NOMO-1 (cell line): Measurements from ENCODE around the gene SIRPG.
"Not testable (repeated sequence)": the region's sequence is repeated elsewhere in the genome, so short reads cannot be mapped to it uniquely, and the experiment has no call there.

Experiments used
- DNase-seq, 2 experiments: peaks; one replicate each; lab custom pipeline; 2025; ENCODE audit not compliant: unreplicated experiment in 2 of 2; lab: John Stamatoyannopoulos, UW

SIRPG gene

DNA sequence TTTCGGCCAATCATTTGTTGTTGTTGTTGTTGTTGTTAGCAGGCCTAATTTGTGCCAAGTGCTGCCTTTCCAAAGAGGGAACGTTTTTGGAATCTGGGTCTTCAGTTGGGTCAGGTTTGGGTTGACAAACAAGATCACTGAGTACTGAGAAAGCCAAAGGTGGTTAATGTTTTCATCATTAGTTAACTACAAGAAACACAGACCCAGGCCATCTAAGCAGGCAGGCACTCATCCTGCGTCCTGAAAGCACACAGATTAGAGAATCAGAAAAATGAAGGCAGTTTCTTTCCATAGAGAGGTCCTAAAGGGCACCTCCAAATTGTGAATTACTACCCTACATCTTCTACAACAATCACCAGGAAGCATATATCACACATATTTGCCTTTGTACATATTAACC lies 15.1 kb upstream of the SIRPG start:
- no peak for DNase-seq

DNA sequence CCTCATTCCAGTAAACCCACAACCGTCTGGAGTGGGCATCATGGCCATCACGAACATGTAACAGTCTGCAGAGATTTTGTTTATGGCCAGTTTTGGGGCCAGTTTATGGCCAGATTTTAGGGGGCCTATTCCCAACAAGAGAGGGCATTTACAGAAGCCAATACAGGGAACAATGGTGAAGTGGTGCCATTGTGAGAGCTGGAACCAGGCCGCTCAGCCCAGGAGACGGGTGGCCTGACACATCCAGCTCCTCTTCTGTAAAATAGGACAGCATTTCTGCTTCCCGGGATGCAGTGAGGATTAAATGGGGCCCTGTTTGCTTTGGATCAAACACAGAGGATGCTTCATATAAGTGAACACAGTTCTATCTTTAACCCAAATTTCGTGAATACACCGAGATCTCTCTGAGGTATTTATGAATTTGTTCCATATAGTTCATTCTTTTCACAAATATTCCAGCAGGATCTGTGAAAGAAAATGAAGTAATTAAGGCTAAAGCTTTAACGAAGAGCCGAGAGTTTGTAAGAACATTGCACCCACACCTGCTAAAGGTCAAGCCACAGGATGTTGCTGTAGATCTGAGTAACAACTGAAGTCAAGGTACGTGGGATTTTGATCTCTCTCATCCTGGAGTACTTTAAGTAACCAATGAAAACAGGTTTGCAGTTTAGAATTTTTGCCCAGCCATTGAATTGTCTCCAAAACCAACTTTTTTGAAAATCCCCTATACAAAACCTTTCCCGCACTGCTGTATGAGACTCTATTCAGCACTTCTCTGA lies 14.5 kb upstream of the SIRPG start:
- no peak for DNase-seq

DNA sequence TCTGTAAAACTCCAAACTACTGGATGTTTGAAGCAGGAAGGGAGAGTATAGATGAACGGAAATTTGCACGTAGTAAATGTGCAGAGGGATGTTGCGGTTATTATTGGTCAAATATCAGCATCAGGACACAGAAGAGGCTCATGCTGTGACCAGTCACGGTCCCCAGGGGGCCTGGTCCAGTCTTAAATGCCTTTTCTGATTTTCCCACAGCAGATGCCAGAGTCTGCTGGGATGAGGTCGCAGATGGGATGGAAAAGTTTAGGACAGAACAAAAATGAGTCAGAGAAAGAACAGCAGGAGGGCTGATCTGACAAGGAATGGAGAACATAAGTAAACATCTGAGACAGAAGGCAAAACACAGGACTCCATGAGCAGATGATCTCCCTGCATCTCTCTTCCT lies 11.7 kb upstream of the SIRPG start:
- no peak for DNase-seq

DNA sequence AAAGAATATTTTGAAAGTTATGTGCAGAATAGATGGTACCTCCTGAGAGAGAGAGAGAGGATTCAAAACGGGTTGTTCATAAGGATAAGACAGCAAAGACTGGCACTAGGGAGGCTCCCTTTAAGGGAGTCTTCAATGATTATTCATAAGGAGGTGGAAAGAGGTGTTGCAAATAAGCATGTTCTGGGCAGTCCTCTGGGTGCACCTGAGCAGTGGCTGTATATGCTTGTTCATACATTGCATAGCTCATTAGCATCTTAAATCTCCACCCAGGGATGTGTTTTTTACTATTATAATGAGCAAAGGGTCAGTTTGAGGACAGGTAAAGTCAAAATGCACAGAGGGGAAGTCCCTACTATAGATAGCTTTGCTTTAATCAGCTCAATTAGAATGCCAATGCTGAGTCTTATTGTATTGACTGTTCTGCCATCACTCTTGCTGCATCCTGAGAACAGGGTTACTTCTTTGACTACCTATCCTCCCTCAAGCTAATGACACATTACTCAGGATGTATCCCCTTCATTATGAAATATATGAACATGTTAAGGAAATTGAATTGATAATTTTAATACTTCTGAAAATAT lies 10.0 kb upstream of the SIRPG start:
- no peak for DNase-seq

DNA sequence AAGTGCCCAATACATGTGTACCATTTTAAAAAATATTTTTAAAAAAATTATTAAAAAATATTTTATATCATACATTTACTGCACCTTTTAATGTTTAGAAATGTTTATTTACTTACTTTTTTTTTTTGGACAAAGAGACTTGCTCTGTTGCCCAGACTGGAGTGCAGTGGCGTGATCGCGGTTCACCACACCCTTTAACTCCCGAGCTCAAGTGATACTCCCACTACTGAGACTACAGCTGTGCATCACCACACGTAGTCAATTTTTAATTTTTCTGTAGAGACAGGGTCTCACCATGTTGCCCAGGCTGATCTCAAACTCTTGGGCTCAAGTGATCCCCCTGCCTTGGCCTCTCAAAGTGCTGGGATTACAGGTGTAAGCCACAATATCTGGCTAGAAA lies 9.2 kb upstream of the SIRPG start:
- DNase-seq: no peak

DNA sequence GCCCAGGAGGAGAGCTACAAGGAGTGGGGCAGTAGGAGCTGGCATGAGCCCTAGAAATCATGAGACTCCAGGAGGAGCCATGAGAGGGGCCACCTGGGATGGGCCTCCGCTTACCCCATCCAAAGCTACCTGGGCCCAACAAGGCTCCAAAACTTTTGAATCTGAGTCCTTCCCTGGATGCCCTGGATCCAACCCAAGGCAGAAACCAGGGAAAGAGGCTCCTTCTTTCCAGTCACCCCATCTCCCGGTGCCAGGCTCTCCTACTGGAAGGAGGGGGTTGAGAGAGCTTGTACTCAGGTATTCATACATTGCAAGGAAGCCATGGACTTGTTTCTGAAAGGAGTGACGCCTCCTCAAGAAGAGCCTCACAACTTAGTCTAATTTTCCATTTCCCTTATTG lies 7.8 kb upstream of the SIRPG start:
- no peak for DNase-seq

DNA sequence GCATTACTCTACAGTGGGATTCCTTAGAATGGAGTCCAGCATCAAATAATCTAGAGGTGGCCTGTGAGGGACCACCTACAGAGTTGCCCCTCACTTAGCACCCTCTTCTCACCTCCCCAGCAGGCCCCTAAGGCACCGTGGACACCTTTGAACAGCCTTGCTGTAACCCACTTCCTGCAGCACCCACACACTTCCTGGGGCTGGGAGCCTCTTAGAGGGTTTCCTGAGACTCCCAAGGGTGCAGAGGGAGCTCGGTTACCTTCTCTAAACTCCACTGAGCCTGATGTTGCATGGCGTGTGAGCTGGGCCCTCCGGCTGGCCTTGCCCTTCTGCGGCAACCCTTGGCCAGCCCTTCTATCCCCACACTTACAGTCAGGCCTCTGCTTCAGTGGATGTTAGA lies 7.3 kb upstream of the SIRPG start:
- no peak for DNase-seq

DNA sequence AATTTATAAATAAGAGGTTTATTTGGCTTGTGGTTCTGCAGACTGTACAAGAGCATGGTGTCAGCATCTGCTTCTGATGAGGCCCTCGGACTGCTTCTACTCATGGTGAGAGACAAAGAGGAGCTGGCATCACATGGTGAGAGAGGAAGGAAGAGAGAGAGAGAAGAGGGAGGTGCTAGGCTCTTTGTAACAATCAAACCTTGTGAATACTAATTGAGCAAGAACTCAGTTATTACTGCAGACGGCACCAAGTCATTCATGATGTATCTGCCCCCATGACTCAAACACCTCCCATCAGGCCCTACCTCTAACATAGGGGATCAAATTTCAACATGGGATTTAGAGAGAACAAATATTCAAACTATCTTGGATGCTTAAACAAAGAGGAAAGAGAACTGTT lies 6.3 kb upstream of the SIRPG start:
- DNase-seq: peak in 1 of 2 experiments; percentile 30

DNA sequence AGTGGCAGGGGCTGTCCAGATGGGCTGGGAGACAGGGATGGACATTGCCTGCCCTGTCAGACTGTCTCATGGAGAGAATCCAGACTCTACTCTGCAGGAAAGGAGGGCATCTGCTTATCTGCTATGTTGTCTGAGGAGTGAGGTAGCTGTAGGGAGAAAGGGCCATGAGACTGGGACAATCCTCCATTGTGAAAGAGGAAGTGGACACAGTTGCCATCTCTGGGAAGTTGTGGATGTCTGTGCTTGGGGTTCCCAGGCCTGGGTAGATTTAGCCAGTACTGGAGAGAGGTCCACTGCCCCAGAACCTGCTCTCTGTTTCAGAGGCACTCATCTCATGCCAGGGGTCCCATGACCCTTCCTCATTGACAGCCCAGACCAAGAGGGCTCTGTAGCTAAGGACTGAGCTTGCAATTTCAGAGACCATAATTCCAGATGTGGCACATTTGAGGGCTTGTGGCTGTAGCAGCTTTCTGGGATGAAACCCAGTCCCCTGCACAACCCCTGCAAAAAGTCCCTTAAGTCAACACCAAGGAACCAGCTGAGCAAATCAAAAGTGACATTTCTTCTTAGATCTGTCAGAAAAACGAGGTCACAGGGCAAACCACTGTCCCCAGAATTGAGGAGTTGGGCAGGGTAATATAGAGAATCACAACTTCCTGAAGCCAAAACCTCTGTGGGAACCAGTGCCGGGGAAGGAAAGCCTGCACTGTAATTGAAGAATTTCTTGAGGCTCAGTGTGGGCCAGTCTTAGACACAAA lies 4.1 kb upstream of the SIRPG start:
- DNase-seq: no peak

DNA sequence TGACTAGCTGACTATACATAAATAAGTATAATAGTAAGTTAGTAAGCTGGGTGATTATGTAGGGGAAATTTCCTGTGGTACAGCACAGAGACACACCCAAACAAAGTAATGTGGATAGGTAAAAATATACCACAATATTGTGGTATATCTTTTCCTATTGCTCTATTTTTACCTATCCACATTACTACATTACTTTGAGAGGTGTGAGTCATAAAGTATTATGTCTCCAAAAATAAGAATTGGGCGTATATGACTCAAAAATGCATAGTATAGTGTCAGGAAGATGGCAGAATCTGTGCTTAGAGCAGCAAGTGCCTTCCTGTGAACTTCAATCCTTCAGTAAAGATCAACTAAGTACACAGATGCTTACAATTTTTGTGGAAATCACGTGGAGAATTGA lies 2.7 kb upstream of the SIRPG start:
- DNase-seq: no peak

DNA sequence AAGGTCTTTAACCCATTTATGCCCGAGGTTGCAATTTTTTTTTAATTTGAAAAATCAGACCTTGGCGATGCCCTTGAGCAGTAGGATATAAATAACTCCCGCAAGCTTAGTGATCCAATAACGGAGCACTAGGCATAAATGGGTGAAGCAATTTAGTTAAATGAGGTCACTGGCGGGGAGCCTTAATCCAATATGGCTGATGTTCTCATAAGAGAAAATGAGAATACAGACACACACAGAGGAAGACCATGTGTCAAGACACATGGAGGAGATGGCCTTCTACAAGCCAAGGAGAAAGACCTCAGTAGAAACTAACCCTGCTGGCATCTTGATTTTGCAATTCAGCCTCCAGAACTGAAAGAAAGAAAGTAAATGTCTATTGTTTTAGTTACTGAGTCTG lies 735 bp downstream of the SIRPG start:
- DNase-seq: no peak

DNA sequence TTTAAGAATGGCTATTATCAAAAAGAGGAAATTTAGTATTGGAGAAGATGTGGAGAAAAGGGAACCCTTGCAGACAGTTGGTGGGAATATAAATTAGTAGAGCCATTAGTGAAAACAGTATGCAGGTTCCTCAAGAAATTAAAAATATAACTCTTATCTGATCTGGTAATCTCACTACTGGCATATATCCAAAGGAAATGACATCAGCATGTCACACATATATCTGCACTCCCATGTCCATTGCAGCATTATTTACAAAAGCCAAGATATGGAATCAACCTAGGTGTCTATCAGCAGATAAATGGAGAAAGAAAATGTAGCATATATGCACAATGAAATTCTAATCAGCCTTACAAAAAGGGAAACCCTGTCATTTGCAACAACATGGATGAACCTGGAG lies 2.6 kb downstream of the SIRPG start:
- DNase-seq: no peak

DNA sequence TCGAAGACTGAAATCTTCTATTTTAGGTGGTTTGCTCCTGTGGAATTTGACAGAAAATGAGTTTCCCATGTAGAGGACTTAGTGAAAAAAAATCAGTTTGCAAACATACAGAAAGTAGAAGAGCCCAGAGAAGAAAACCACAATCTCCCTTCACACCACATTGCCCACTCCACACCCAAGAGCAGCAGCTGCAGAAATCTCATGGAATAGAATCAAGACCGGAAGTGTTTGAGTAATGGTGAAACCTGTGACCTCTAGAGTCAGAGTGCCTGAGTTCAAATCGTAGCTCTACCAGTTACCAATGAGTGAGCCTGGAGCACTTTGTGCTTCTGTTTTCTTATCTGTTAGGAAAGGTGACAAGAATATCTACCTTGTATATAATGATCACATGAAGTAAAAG lies 4.6 kb downstream of the SIRPG start:
- no peak for DNase-seq

DNA sequence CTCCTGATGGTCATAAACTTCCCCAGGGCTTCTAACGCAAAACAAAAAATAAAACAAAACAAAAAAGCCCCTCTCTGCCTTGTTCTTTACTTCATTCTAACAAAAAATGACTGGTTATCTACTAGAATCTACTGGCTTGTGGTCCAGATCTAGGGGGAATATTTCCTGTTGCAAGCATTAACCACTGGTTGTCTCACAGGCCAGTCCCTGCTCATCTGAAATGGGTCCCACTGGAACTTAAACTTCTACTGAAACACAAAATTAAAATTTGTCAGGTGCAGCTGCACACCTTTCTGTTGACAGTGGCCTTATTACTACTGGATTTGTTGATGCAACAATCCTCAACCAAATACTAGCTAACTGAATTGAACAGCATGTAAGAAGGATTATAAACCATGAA lies 5.5 kb downstream of the SIRPG start:
- DNase-seq: no peak

DNA sequence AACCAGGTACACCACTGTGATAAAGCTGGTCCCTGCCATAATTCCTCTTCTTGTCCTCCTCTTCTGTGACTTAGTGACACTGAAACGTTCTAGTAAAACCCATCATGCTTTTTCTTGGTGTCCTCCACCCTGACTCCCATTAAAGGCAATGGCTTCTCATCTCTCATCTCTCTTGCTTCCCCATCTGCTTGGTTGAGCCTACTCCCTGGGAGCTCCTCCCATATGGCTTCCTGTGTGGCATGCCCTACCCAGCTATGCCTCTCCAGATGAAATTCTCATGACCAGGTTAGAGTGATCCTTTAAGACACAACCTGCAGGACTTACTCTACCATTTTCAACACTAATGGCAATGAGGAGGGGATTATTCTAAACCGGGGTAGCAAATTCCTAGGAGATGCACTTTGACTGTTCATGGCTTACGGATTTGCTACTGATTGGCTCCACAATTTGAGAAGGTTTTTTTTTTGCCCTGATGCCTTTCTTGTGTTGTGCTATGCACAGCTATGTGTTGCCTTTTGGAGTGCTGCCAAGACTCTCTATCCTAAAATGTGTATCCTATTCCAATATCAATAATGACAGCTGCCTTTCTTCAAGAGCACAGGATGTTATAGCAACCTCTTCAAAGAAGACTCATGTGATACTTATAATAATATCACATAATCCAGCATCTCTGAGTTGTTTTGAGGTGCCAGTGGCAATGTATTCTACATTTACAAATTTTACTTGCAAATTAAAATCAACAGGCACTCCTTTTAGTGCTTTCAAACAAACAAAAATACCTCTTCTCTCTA lies 6.1 kb downstream of the SIRPG start:
- no peak for DNase-seq

DNA sequence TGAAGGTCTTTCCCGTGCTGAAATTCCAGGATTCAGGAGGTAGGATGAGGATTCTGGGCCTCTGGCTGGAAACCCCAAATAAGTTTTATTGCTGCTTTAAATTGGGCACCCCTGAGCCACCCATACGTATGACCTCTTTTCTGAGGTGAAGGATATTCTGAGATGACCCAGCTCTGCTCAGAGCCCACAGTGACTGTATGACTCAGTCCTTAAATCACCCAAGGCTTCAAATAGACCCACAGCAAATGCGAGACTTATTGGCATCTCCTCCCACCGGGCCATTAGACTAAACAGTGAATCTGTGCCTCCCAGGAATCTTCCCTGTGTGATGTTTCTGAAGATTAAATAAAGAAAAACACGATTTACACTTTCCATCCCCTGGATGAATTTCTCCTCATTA lies 9.5 kb downstream of the SIRPG start:
- DNase-seq: no peak

DNA sequence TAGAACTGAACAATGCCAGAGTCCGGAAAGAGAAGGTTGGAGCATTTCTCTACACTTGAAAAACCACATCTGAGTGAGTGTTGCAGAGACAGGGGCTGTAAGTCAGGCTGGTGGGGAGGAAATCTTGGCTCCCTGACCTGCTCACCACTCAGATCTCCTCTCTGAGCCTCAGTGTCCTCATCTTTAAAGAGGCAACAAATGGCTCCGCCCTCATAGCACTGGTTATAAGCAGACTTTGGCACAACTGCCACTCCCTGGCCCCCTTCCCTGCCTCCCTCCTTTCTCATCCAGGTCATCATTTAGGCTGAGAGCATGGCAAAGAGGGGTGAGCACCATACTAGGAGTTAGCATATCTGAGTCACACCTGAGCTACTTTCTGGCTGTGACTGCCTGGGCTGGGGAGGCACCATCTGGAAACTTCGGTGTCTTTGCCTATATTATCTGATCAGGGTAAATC lies 10.6 kb downstream of the SIRPG start:
- no peak for DNase-seq

DNA sequence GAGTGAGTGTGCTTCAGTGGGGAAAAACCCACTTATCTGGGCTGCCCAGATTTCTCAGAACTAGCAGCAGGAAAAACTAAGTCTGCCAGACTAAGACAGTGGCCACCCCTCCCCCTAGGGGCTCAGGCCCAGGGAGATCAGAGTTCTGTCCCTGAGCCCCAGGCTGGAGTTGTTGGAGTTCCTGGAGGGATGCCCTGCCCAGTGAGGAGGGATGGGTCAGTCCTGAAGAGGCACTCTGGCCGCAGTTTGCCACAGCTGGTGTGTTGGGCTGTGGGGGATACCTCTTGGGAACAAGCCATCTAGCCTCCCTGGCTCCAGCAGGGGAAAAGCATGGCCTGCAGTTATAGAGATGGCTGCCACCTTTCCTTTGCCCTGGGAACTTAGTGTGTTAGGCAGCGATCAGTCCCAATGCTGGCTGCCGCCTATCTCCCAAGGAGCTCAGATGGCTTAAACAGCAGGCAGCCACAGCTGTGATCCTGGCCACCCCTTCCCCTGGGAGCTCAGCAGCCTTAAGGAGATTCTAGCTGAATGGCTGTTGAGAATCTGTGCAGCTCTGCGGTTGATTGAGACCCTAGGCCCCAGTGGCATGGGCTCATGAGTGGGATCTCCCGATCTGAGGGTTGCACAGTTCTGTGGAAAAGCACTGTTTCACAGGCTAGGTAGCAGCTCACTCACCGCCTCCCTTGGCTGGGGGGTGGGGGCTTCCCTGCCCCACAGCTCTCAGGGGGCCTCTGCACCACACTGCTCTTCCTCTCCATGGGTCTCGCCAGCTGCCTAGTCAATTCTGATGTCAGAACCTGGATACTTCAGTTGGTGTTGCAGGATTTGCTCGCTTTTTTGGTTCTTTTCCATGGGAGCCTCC lies 13.2 kb downstream of the SIRPG start:
- DNase-seq: no peak

DNA sequence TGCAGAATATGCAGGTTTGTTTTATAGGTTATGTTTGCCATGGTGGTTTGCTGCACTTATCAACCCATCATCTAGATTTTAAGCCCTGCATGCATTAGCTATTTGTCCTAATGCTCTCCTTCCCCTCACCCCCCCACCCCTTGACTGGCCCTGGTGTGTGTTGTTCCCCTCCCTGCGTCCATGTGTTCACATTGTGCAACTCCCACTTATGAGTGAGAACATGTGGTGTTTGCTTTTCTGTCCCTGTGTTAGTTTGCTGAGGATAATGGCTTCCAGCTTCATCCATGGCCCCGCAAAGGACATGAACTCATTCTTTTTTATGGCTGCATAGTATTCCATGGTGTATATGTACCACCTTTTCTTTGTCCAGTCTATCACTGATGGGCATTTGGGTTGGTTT lies 18.9 kb downstream of the SIRPG start:
- DNase-seq: not testable (repeated sequence)

DNA sequence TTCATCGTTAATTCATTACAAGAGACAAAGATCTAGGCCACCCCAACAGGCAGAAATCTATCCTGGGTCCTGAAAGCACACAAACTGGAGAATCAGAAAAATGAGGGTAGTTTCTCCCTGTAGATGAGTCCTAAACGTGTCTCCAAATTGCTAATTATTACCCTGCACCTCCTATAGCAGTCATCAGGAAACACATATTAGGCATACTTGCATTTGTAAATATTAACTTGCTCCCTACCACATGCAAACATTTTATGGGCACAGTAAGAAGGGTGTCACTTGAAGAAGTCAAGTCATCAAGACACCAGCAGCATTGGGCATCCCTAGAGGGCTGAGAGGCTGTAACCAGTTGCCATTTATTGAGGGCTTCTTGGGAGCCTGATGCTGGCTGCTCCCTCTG lies 19.8 kb downstream of the SIRPG start:
- no peak for DNase-seq
